Measurements from ENCODE around the gene FAM151B. TPM values are rescaled to one million over a fixed set of nuclear protein-coding genes. Genes with fewer than 3 reads are reported as not detected.
A peak's percentile ranks its signal among the peaks of the same experiment; 100 is the strongest.

The FAM151B gene
- 1 to 10 TPM; 1.2 to 3.2 (median 1.5) TPM for total RNA-seq
- long read RNA-seq, donor 1, partial matches to known transcripts: 0 of 3 reads
- long read RNA-seq, donor 1, other reads (novel, unspliced or antisense): 1 of 3 reads
- long read RNA-seq, donor 2: 0 reads

DNA sequence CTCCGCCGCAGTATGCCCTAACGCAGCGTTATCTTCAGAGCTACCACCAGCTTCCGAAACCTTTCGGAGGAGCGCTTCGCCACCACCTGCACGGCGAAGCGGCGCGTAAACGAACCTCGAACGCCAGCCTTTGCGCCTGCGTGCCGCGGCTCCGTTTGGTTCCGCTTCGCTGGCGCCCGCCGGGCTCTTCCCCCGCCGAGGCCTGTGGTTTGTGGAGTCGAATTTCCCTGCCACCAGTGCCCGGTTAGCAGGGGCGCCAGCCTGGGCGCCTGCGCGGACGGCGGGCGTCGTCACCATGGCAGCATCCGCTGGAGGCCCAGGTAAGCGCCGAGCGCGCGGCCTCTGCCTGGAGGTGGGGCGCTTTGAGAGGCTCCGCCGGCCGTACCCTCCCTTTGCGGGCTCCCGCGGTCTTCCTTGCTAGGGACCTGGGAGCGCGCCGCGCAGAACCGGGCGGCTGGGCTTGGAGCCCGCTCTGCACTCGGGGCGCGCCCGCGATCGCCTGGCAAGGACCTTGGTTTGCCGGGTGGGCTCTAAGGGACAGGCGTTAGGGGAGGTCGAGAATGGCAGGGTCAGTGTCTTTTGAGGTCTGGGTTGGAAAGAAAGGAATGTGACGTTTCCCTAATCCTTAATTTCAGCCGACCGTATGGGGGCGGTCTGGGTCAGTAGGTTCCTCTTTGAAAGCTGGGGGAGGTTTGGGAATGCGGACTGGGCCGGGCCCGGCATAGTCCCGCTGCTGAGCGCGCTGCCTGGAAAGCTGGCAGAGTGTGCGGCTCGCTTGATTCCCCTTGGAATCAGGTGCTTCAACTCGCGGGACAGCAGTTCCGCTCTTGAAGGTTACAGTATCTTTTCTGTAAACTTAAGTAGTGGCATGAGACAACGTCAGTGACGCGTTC lies at the start of gene FAM151B:
TSS of gene FAM151B (plus strand) at position 272 of the 893 bp plus-strand sequence. CDS start at position 296, 24 bp downstream.
- H3K4me3 ChIP-seq: peak within 1 kb of the TSS; percentile 23
- ATAC-seq (peak; percentile 96), DNase-seq (peak; percentile 89 to 95 (median 93))
- TF ChIP-seq, protein P1, sequence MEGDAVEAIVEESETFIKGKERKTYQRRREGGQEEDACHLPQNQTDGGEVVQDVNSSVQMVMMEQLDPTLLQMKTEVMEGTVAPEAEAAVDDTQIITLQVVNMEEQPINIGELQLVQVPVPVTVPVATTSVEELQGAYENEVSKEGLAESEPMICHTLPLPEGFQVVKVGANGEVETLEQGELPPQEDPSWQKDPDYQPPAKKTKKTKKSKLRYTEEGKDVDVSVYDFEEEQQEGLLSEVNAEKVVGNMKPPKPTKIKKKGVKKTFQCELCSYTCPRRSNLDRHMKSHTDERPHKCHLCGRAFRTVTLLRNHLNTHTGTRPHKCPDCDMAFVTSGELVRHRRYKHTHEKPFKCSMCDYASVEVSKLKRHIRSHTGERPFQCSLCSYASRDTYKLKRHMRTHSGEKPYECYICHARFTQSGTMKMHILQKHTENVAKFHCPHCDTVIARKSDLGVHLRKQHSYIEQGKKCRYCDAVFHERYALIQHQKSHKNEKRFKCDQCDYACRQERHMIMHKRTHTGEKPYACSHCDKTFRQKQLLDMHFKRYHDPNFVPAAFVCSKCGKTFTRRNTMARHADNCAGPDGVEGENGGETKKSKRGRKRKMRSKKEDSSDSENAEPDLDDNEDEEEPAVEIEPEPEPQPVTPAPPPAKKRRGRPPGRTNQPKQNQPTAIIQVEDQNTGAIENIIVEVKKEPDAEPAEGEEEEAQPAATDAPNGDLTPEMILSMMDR (IDR thresholded peaks at IDR 0.05): no peak
- intact Hi-C loops (cut with DNase I, micrococcal nuclease): loop anchor here (10.0 kb wide), 1 partner anchor 187 kb away; no protein-coding TSS in a partner anchor
- peaks cover 11% of the 10 kb centered on the region for H3K4me1 ChIP-seq (ENCODE audit: low read depth)
- H3K9me3 ChIP-seq: no peaks in the 10 kb centered on the region
- no peaks in the 10 kb centered on the region for H3K36me3 ChIP-seq (ENCODE audit: low read depth)

- ATAC-seq (no peak), DNase-seq (no peak)
- intact Hi-C loops (cut with DNase I, micrococcal nuclease): no loop called here
- H3K36me3 ChIP-seq (ENCODE audit: low read depth): no peaks in the 10 kb centered on the region
- TF ChIP-seq, protein P1 (IDR thresholded peaks at IDR 0.05): no peak
- no peak overlapping the region for H3K4me3 ChIP-seq
- no peaks in the 10 kb centered on the region for H3K4me1 ChIP-seq (ENCODE audit: low read depth)
- no peaks in the 10 kb centered on the region for H3K9me3 ChIP-seq
Observed at GRCh38 chr5:80438739-80439138, 49.2 kb upstream of the FAM151B start.

GRCh38 chr5:80439213-80439612 lies 48.7 kb upstream of the FAM151B start:
- intact Hi-C loops (cut with DNase I, micrococcal nuclease): no loop called here
- no peak for DNase-seq
- TF ChIP-seq, protein P1 (IDR thresholded peaks at IDR 0.05): no peak
- Histone ChIP-seq H3K4me1 (ENCODE audit: low read depth) (no peaks in the 10 kb centered on the region), H3K4me3 (no peak overlapping the region), H3K9me3 (no peaks in the 10 kb centered on the region), H3K36me3 (ENCODE audit: low read depth) (no peaks in the 10 kb centered on the region)
- ATAC-seq: no peak

- intact Hi-C loops (cut with DNase I, micrococcal nuclease): no loop called here
- Histone ChIP-seq H3K36me3 (ENCODE audit: low read depth) (no peaks in the 10 kb centered on the region), H3K9me3 (no peaks in the 10 kb centered on the region), H3K4me3 (no peak overlapping the region), H3K4me1 (ENCODE audit: low read depth) (no peaks in the 10 kb centered on the region)
- DNase-seq (no peak), ATAC-seq (no peak)
- TF ChIP-seq, protein P1 (IDR thresholded peaks at IDR 0.05): no peak
Observed at GRCh38 chr5:80442742-80443141, 45.2 kb upstream of the FAM151B start.

- no peak for DNase-seq
- no peaks in the 10 kb centered on the region for H3K36me3 ChIP-seq (ENCODE audit: low read depth)
- no peaks in the 10 kb centered on the region for H3K9me3 ChIP-seq
- no peaks in the 10 kb centered on the region for H3K4me1 ChIP-seq (ENCODE audit: low read depth)
- intact Hi-C loops (cut with DNase I, micrococcal nuclease): no loop called here
- TF ChIP-seq, protein P1 (IDR thresholded peaks at IDR 0.05): no peak
- no peak overlapping the region for H3K4me3 ChIP-seq
- ATAC-seq: no peak
Observed at GRCh38 chr5:80453366-80453765, 34.5 kb upstream of the FAM151B start.

All from mucosa of descending colon (tissue), 3 donors.